GM18519 (cell line): Measurements from ENCODE around the gene CYP11A1.

ENCODE experiments used
- ATAC-seq: cut with Tn5 transposase; IDR thresholded peaks from one replicate; pipeline ENCODE4 v1.9.1; 2021; ENCODE audit warnings: mild to moderate bottlenecking, moderate library complexity; ENCODE audit not compliant: unreplicated experiment, low FRiP score

The CYP11A1 gene

GRCh38 chr15:74306781-74307217, 60.6 kb downstream of the CYP11A1 start:
- no peak for ATAC-seq

- no peak for ATAC-seq
Observed at GRCh38 chr15:74305687-74306086, 61.8 kb downstream of the CYP11A1 start.

GRCh38 chr15:74304431-74304830, 63.0 kb downstream of the CYP11A1 start:
- ATAC-seq = no peak

- ATAC-seq = no peak
Observed at GRCh38 chr15:74303741-74304309, 63.6 kb downstream of the CYP11A1 start.

- ATAC-seq = no peak
Observed at GRCh38 chr15:74302821-74303359, 64.6 kb downstream of the CYP11A1 start.

GRCh38 chr15:74301583-74302361, 65.7 kb downstream of the CYP11A1 start:
- no peak for ATAC-seq

- no peak for ATAC-seq
Observed at GRCh38 chr15:74300057-74300795, 67.2 kb downstream of the CYP11A1 start.

GRCh38 chr15:74297887-74298286, 69.6 kb downstream of the CYP11A1 start:
- no peak for ATAC-seq

GRCh38 chr15:74295800-74296199, 71.6 kb downstream of the CYP11A1 start:
- ATAC-seq = no peak

GRCh38 chr15:74294010-74294409, 73.4 kb downstream of the CYP11A1 start:
- no peak for ATAC-seq

- ATAC-seq = no peak
Observed at GRCh38 chr15:74293021-74293810, 74.2 kb downstream of the CYP11A1 start.

GRCh38 chr15:74291101-74292071, 76.1 kb downstream of the CYP11A1 start:
- ATAC-seq = no peak

GRCh38 chr15:74290645-74291044, 76.8 kb downstream of the CYP11A1 start:
- ATAC-seq = no peak

GRCh38 chr15:74289671-74290070, 77.8 kb downstream of the CYP11A1 start:
- no peak for ATAC-seq
